ENCODE results near the gene CCHCR1.
"Not testable (repeated sequence)": the region's sequence is repeated elsewhere in the genome, so short reads cannot be mapped to it uniquely, and the experiment has no call there.

Gene CCHCR1

DNA sequence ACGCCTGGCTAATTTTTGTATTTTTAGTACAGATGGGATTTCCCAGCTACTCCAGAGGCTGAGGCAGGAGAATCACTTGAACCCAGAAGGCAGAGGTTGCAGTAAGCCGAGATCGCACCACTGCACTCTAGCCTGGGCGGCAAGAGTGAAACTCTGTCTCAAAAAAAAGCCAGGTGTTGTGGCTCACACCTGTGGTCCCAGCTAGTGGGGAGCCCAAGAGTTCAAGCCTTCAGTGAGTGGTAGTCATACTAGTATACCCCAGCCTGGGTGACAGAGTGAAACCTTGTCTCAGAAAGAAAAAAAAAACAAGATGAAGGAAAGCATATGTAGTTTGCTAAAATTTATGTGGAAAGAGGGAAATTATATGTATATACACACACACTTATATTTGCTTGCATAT lies 32.9 kb upstream of the CCHCR1 start:
- no peaks in the 10 kb centered on the region for H3K9me3 ChIP-seq (ENCODE audit: control insufficient read depth, insufficient read depth, low read length)
- H3K4me1 ChIP-seq (ENCODE audit: insufficient read depth, low read length) = no peaks in the 10 kb centered on the region
- H3K9ac ChIP-seq (ENCODE audit: low read depth, low read length) = no peak overlapping the region
- H3K36me3 ChIP-seq (ENCODE audit: insufficient read depth, low read length) = no peaks in the 10 kb centered on the region

DNA sequence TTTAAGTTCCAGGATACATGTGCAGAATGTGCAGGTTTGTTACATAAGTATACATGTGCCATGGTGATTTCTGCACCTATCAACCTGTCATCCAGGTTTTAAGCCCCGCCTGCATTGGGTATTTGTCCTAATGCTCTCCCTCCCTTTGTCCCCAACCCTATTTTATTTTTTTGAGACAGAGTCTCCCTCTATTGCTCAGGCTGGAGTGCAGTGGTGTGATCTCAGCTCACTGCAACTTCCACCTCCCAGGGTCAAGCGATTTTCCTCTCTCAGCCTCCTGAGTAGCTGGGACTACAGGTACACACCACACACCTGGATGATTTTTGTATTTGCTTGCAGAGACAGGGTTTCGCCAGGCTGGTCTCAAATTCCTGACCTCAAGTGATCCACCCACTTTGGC lies 31.6 kb upstream of the CCHCR1 start:
- not testable (repeated sequence) for H3K36me3 ChIP-seq (ENCODE audit: insufficient read depth, low read length); H3K9ac ChIP-seq (ENCODE audit: low read depth, low read length); H3K9me3 ChIP-seq (ENCODE audit: control insufficient read depth, insufficient read depth, low read length); H3K4me1 ChIP-seq (ENCODE audit: insufficient read depth, low read length)

DNA sequence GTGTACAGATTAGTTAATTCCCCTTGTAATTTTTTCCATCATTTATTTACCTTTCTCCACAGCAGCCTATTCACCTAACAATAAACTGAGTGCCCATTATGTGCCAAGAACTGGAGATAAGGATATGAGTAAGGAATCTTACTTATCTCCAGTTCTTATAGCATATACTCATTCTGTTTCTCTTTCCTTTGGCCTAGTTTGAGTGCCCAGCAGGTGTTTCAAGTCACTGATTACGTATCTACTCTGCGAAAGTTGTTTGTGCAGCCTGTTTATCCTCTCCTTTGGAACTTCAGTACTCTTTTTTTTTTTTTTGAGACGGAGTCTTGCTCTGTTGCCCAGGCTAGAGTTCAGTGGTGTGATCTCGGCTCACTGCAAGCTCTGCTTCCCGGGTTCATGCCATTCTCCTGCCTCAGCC lies 30.2 kb upstream of the CCHCR1 start:
- H3K36me3 ChIP-seq (ENCODE audit: insufficient read depth, low read length) = no peaks in the 10 kb centered on the region
- H3K4me1 ChIP-seq (ENCODE audit: insufficient read depth, low read length) = 0 out of 2 replicates have a peak, but pooled peaks cover 4% of the 10 kb centered on the region
- H3K9ac ChIP-seq (ENCODE audit: low read depth, low read length) = no peak overlapping the region
- H3K9me3 ChIP-seq (ENCODE audit: control insufficient read depth, insufficient read depth, low read length) = no peaks in the 10 kb centered on the region

- H3K4me1 ChIP-seq (ENCODE audit: insufficient read depth, low read length) = 0 out of 2 replicates have a peak, but pooled peaks cover 4% of the 10 kb centered on the region
- no peak overlapping the region for H3K9ac ChIP-seq (ENCODE audit: low read depth, low read length)
- H3K36me3 ChIP-seq (ENCODE audit: insufficient read depth, low read length) = no peaks in the 10 kb centered on the region
- no peaks in the 10 kb centered on the region for H3K9me3 ChIP-seq (ENCODE audit: control insufficient read depth, insufficient read depth, low read length)
Measured at GRCh38 chr6:31186052-31186734, 28.6 kb upstream of the CCHCR1 start.

DNA sequence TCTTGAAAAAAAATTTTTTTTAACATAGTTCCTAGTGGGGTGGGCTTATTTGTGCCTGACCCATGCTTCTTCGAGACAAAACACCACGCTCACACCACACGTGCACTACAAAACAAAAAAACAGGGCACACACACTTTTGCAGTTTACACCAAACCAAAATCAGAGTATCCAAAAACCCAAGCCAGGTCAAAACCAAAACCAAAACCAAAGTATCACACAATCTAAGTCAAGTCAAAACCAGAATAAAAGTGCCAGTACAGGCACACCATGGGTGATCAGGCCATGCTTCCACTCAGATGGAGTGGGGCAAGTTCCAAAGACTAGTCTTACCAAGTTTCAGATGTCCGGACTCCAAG lies 28.1 kb upstream of the CCHCR1 start:
- H3K36me3 ChIP-seq (ENCODE audit: insufficient read depth, low read length); H3K9me3 ChIP-seq (ENCODE audit: control insufficient read depth, insufficient read depth, low read length); H3K4me1 ChIP-seq (ENCODE audit: insufficient read depth, low read length); H3K9ac ChIP-seq (ENCODE audit: low read depth, low read length): not testable (repeated sequence)

- H3K4me1 ChIP-seq (ENCODE audit: insufficient read depth, low read length); H3K9me3 ChIP-seq (ENCODE audit: control insufficient read depth, insufficient read depth, low read length); H3K9ac ChIP-seq (ENCODE audit: low read depth, low read length); H3K36me3 ChIP-seq (ENCODE audit: insufficient read depth, low read length): not testable (repeated sequence)
Measured at GRCh38 chr6:31183859-31184258, 26.3 kb upstream of the CCHCR1 start.

GRCh38 chr6:31183287-31183686 lies 25.7 kb upstream of the CCHCR1 start:
- H3K9me3 ChIP-seq (ENCODE audit: control insufficient read depth, insufficient read depth, low read length); H3K36me3 ChIP-seq (ENCODE audit: insufficient read depth, low read length); H3K9ac ChIP-seq (ENCODE audit: low read depth, low read length): not testable (repeated sequence)
- peaks cover 10% of the 10 kb centered on the region; the same call in 1 of the 2 replicates for H3K4me1 ChIP-seq (ENCODE audit: insufficient read depth, low read length)

DNA sequence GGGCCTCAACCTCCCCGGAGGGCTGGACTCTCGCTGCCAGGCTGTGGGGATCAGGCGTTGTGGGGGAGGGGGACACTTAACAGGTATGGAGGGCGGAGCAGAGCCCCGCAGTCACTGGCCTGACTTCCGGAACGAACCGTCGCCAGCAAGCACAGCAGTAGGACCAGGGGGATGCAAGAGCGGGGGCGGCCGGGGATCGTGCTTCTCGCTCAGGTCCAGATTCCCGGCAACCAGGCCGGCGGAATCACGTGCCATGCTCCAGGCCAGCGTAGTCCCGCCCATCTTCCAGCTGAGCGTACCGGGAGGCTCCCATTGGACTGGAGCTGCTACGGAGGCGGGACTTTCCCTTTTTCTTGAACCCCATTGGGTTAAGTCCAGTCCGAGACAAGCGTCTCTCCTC lies 22.9 kb upstream of the CCHCR1 start:
- Histone ChIP-seq H3K36me3 (ENCODE audit: insufficient read depth, low read length) (no peaks in the 10 kb centered on the region), H3K9ac (ENCODE audit: low read depth, low read length) (peak overlapping the region; percentile 30; the same call in 1 of the 2 replicates), H3K4me1 (ENCODE audit: insufficient read depth, low read length) (peaks cover 12% of the 10 kb centered on the region), H3K9me3 (ENCODE audit: control insufficient read depth, insufficient read depth, low read length) (no peaks in the 10 kb centered on the region)

DNA sequence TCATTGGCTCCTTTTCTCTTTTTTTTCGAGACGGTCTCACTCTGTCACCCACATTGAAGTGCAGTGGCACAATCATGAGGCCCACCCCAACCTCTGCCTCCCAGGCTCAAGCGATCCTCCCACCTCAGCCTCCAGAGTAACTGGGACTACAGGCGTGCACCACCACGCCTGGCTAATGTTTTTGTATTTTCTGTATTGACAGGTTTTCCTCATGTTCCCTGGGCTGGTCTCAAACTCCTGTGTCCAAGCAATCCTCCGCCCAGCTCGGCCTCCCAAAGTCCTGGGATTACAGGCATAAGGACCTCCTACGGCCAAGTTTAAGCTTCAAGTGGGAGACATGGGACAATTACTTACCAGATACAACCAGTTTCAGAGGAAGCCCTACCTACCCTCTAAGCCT lies 22.3 kb upstream of the CCHCR1 start:
- Histone ChIP-seq H3K9me3 (ENCODE audit: control insufficient read depth, insufficient read depth, low read length) (no peaks in the 10 kb centered on the region), H3K36me3 (ENCODE audit: insufficient read depth, low read length) (no peaks in the 10 kb centered on the region), H3K4me1 (ENCODE audit: insufficient read depth, low read length) (peaks cover 18% of the 10 kb centered on the region), H3K9ac (ENCODE audit: low read depth, low read length) (peak overlapping the region; percentile 30; the same call in 1 of the 2 replicates)

GRCh38 chr6:31179042-31179386 lies 21.4 kb upstream of the CCHCR1 start:
- Histone ChIP-seq H3K36me3 (ENCODE audit: insufficient read depth, low read length) (no peaks in the 10 kb centered on the region), H3K9me3 (ENCODE audit: control insufficient read depth, insufficient read depth, low read length) (no peaks in the 10 kb centered on the region), H3K9ac (ENCODE audit: low read depth, low read length) (no peak overlapping the region), H3K4me1 (ENCODE audit: insufficient read depth, low read length) (peaks cover 27% of the 10 kb centered on the region)

- peaks cover 29% of the 10 kb centered on the region for H3K4me1 ChIP-seq (ENCODE audit: insufficient read depth, low read length)
- H3K9ac ChIP-seq (ENCODE audit: low read depth, low read length) = no peak overlapping the region; the same call in 1 of the 2 replicates
- no peaks in the 10 kb centered on the region for H3K9me3 ChIP-seq (ENCODE audit: control insufficient read depth, insufficient read depth, low read length)
- no peaks in the 10 kb centered on the region for H3K36me3 ChIP-seq (ENCODE audit: insufficient read depth, low read length)
Measured at GRCh38 chr6:31178143-31179041, 20.8 kb upstream of the CCHCR1 start.

DNA sequence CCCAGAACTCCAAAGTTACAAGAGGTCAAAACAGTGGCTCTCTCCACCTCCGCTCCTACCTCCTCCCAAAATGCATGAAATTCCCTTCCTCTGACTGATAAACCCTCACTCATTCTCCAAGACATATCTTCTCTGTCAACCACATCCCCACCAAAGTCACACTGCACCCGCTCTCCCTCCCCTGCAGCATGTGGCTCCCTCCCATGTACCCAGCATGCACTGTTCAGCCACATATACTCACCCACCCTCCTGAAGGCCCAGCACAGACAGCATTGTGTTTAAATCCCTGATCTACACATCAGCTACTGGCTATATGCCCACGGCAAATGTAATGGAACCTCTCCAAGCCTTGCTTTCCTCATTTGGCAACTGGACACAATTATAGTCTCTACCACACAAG lies 18.4 kb upstream of the CCHCR1 start:
- H3K36me3 ChIP-seq (ENCODE audit: insufficient read depth, low read length) = no peaks in the 10 kb centered on the region
- peaks cover 36% of the 10 kb centered on the region for H3K4me1 ChIP-seq (ENCODE audit: insufficient read depth, low read length)
- no peak overlapping the region for H3K9ac ChIP-seq (ENCODE audit: low read depth, low read length)

GRCh38 chr6:31174378-31174777 lies 16.8 kb upstream of the CCHCR1 start:
- Histone ChIP-seq H3K9me3 (ENCODE audit: control insufficient read depth, insufficient read depth, low read length) (no peaks in the 10 kb centered on the region), H3K9ac (ENCODE audit: low read depth, low read length) (no peak overlapping the region), H3K36me3 (ENCODE audit: insufficient read depth, low read length) (no peaks in the 10 kb centered on the region), H3K4me1 (ENCODE audit: insufficient read depth, low read length) (peaks cover 36% of the 10 kb centered on the region)

More for the DNA sequence above, 18.4 kb upstream of the CCHCR1 start:
- H3K9me3 ChIP-seq (ENCODE audit: control insufficient read depth, insufficient read depth, low read length) = no peaks in the 10 kb centered on the region

- Histone ChIP-seq H3K9ac (ENCODE audit: low read depth, low read length) (peak overlapping the region; percentile 30), H3K9me3 (ENCODE audit: control insufficient read depth, insufficient read depth, low read length) (no peaks in the 10 kb centered on the region), H3K4me1 (ENCODE audit: insufficient read depth, low read length) (peaks cover 29% of the 10 kb centered on the region), H3K36me3 (ENCODE audit: insufficient read depth, low read length) (no peaks in the 10 kb centered on the region; the same call in 1 of the 2 replicates)
Measured at GRCh38 chr6:31173406-31173805, 15.8 kb upstream of the CCHCR1 start.

GRCh38 chr6:31172973-31173384 lies 15.4 kb upstream of the CCHCR1 start:
- no peaks in the 10 kb centered on the region for H3K9me3 ChIP-seq (ENCODE audit: control insufficient read depth, insufficient read depth, low read length)
- peaks cover 29% of the 10 kb centered on the region for H3K4me1 ChIP-seq (ENCODE audit: insufficient read depth, low read length)
- H3K9ac ChIP-seq (ENCODE audit: low read depth, low read length) = peak overlapping the region; percentile 30
- no peaks in the 10 kb centered on the region; the same call in 1 of the 2 replicates for H3K36me3 ChIP-seq (ENCODE audit: insufficient read depth, low read length)

Measured in ES-I3 (cell line).